ENCODE results near the gene ATXN7L2. TPM values are rescaled to one million over a fixed set of nuclear protein-coding genes. Genes with fewer than 3 reads are reported as not detected.

ATXN7L2 gene
- total RNA-seq, 4 donors from 2014 or later: 2.3 to 12.7 (median 7.3) TPM

- H3K9me3 ChIP-seq: no peaks in the 10 kb centered on the region
- no peaks in the 10 kb centered on the region for H3K4me1 ChIP-seq
- no peak overlapping the region for H3K4me3 ChIP-seq
- TF ChIP-seq, protein P1, sequence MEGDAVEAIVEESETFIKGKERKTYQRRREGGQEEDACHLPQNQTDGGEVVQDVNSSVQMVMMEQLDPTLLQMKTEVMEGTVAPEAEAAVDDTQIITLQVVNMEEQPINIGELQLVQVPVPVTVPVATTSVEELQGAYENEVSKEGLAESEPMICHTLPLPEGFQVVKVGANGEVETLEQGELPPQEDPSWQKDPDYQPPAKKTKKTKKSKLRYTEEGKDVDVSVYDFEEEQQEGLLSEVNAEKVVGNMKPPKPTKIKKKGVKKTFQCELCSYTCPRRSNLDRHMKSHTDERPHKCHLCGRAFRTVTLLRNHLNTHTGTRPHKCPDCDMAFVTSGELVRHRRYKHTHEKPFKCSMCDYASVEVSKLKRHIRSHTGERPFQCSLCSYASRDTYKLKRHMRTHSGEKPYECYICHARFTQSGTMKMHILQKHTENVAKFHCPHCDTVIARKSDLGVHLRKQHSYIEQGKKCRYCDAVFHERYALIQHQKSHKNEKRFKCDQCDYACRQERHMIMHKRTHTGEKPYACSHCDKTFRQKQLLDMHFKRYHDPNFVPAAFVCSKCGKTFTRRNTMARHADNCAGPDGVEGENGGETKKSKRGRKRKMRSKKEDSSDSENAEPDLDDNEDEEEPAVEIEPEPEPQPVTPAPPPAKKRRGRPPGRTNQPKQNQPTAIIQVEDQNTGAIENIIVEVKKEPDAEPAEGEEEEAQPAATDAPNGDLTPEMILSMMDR (IDR thresholded peaks at IDR 0.05): no peak
- no peak for TF ChIP-seq POLR2A (IDR thresholded peaks at IDR 0.05)
- no peak overlapping the region for H3K27ac ChIP-seq
- no peaks in the 10 kb centered on the region for H3K36me3 ChIP-seq
- no peak for DNase-seq
- no peaks in the 10 kb centered on the region for H3K27me3 ChIP-seq
These were observed 40.0 kb downstream of the ATXN7L2 start for GRCh38 chr1:109523706-109524105.

DNA sequence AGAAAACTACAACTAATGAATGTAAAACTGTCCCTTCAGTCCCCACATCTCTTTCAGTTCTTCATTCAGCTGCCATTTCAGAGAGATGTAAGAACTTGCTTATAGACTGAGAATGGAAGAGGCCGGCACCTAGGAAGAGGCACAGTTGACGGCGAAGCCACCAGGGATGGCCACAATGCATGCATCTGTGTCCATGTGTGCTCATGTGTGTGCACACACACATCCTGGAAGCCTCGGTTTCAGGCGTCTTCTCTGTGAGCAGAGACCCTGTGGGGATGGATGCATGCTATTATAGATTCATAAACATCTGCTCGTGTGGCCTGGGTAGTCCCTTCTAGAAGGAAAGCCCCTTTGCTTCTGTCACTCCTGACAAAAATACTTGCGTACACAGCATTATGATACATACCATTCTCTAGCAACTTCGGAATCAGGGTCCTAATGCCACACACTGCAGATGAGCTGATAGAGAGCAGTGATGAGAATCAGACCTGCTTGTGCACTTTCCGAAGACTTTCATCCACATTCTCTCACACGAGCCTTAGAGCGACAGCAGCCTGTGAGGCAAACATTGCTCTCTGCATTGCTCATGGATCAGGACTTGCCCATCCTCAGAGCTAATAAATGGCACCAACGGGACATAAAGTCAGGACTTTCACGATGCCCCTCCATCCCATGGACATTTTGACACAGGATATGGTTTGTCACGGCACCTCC is 43.5 kb downstream of the ATXN7L2 start:
- H3K4me1 ChIP-seq: peaks cover 0 to 4% (median 1%) of the 10 kb centered on the region in 4 donors
- no peak overlapping the region for H3K27ac ChIP-seq
- H3K36me3 ChIP-seq: no peaks in the 10 kb centered on the region
- no peaks in the 10 kb centered on the region for H3K27me3 ChIP-seq
- no peak for DNase-seq
- no peaks in the 10 kb centered on the region for H3K9me3 ChIP-seq
- TF ChIP-seq, protein P1 (IDR thresholded peaks at IDR 0.05): no peak
- TF ChIP-seq POLR2A (IDR thresholded peaks at IDR 0.05): no peak
- no peak overlapping the region for H3K4me3 ChIP-seq

DNA sequence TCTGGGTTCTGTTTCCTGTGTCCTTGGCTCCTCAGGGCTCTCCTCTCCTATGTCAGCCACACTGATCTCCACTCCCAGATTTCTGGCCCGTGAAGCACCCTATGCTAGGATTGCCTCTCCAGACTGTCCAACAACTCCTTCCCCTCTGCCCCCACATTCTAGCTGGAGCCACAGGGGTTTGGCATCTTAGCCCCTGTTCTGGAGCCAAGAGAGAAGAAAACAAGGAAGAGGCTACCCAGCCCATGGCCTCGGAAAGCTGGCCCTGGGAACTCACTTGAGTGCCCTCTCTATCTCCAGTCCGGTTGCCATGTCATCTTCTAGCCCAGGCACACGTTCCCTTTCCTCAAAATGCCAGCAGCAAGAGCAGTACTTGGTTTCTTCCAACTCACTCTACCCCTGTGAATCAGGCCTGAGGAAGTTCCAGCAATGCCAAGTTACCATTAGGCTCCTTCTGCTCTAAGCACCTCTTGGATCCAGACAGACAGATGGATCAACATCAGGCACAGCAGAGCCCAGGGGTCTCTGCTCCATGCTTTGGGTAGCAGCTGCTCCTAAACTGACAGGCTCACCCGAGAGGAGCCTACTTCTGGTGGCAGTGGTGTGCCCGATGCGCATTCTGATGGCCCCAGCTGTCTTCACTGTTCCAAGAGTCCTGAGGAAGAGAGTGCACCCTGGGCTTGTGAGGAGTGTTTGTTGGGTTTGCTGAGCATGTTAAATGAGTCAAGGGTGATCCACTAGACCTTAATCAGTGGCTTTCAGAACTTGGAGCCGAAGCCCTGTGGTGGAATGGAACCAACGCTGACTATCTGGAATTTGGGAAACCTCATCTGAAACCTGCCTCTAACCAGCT is 44.4 kb downstream of the ATXN7L2 start:
- Histone ChIP-seq H3K27ac (no peak overlapping the region), H3K4me3 (no peak overlapping the region), H3K9me3 (no peaks in the 10 kb centered on the region), H3K4me1 (peaks cover 0 to 10% (median 6%) of the 10 kb centered on the region in 4 donors), H3K27me3 (no peaks in the 10 kb centered on the region), H3K36me3 (no peaks in the 10 kb centered on the region)
- no peak for DNase-seq
- TF ChIP-seq POLR2A (IDR thresholded peaks at IDR 0.05): no peak
- TF ChIP-seq, protein P1 (IDR thresholded peaks at IDR 0.05): no peak

DNA sequence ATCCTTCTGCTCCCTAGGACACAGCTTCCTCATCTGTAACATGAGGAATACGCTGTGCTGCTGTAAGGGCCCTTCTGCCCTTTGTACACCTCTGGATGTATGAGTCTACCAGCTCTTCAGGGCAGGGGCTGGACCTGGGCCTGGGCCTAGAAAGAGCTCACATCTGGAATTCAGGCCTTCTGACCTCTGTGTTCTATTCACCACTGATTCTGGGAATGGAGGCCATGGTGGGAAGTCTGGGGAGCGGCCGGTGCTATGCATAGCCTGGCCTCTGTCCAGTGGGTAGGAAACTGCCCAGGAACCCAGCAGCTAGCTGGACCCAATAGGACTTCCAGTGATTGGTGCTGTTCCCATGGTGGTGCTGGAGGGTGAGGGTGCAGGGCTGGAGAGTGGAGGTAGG is 45.0 kb downstream of the ATXN7L2 start:
- DNase-seq: no peak
- TF ChIP-seq POLR2A (IDR thresholded peaks at IDR 0.05): no peak
- TF ChIP-seq, protein P1 (IDR thresholded peaks at IDR 0.05): no peak
- Histone ChIP-seq H3K36me3 (no peaks in the 10 kb centered on the region), H3K4me3 (no peak overlapping the region), H3K27ac (no peak overlapping the region), H3K27me3 (no peaks in the 10 kb centered on the region), H3K9me3 (no peaks in the 10 kb centered on the region), H3K4me1 (peaks cover 0 to 10% (median 6%) of the 10 kb centered on the region in 4 donors)

DNA sequence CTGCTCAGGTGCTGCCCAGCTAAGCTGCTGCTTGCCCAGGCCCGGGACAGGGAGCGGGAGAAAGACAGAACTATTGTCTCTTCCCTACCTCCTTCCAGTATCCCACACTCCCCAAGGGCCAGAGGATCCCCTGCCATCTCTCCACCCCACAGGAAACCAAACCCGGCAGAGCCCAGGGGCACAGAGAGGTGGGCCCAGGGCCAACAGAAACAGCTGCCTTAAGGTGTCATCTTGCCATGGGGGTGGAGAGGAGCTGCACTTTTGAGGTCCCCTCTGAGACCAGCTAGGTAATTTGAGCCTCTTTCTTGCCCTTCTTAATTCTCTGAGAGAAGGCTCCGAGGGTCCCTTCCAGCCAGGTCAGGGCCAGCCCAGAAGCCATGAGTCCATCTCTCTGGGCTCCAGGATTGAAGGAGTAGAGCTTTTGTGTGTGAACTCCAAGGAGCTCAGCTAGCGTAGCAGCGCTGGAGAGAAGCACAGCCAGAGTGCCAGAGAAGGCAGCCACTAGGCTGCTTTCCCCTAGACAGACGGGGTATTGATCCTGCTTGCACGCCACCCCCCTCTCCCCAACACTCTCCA is 46.3 kb downstream of the ATXN7L2 start:
- no peak for TF ChIP-seq POLR2A (IDR thresholded peaks at IDR 0.05)
- TF ChIP-seq, protein P1 (IDR thresholded peaks at IDR 0.05): no peak
- DNase-seq: no peak
- peak overlapping the region in 1 of 4 donors; percentile 17 for H3K27ac ChIP-seq

More for the DNA sequence above, 46.3 kb downstream of the ATXN7L2 start:
- Histone ChIP-seq H3K9me3 (no peaks in the 10 kb centered on the region), H3K4me1 (peaks cover 0 to 10% (median 6%) of the 10 kb centered on the region in 4 donors), H3K36me3 (no peaks in the 10 kb centered on the region), H3K4me3 (no peak overlapping the region), H3K27me3 (no peaks in the 10 kb centered on the region)
